GM18861 (cell line): ENCODE results near the gene TMEM154.

ENCODE experiments used
- ATAC-seq: cut with Tn5 transposase; IDR thresholded peaks from one replicate; pipeline ENCODE4 v1.9.1; 2021; ENCODE audit not compliant: unreplicated experiment

Gene TMEM154

GRCh38 chr4:152571296-152571695, 108.5 kb downstream of the TMEM154 start:
- ATAC-seq: no peak
